Measurements from ENCODE around the gene NRTN. TPM values are rescaled to one million over a fixed set of nuclear protein-coding genes. Genes with fewer than 3 reads are reported as not detected.

Gene NRTN
- total RNA-seq, 2 experiments from 2014 or later: 0.38 to 0.42 TPM

DNA sequence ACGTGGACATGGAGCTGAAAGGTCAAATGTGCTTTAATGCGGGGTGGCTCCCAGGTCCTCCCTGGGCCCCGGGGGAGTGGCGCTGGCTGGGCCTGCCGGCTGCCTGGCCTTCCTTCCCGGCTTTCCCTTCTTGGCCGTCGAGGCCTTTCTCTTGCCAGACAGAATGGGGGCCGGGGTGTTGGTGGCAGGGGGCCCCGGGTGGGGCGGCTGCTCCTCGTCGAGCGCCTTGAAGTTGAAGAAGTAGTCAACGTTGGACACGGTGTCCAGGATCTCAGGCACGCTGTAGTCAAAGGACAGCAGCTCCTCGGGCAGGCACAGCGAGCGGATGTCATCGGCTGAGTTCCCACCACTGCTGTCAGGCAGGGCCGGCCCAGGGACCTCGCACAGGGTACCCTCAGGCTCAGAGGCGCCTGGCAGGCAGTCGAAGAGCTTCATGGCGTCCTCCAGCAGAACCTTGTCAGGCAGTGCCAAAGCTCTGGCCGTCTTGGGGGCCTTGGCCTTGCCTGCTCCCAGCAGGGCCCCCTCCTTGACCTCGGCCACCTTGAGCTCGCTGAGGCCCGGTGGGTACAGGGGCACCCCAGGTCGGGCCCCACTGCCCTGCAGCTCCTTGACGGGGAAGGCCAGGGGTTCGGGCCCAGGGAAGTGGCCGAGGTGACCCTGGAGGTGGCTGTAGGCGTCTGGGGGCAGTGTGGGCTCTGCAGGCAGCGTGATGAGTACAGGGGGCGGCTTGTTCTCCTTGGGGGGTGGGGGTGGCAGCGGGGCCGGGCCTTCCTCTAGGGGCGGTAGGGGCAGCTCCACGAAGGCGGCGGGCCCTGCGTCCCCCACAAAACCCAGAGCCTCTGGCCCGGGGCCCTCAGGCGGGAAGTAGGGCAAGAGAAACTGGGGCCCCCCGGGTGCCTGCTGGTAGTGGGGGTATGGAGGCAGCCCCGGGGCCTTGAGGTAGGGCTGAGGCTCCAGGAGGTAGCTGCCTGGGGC is 21.6 kb upstream of the NRTN start:
- H3K27me3 Mint-ChIP-seq (ENCODE audit: low read depth): no peaks in the 10 kb centered on the region
- intact Hi-C loops (cut with micrococcal nuclease): no loop called here

DNA sequence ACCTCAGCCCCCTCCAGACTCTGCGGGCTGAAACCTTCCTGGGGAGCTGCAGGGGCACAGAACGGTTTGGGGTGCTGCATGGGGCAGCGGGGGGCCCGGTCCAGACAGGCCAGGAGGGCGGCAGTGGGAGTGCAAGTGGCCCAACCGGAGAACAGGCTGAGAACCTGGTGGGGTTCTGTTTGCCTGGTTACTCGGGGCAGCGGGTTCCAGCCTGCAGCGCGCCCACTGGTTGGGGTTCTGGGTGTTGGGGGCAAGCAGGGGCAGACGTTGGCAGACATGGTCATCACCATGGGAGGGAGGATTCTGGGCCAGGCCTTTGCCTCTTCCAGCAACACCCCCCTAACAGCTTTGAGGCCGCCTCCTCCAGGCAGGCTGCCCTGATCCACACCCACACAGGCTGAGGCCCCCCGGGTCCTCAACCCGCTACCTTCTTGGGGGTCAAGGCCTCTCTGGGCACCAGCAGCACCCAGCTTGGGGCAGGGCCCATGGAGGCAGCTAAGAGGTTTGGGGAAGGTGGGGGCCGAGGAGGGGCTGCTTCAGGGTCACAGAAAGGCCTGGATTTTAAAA is 20.2 kb upstream of the NRTN start, which contains the start of gene PRR22:
TSS of gene PRR22 (minus strand) at position 166 of the 567 bp plus-strand sequence. CDS start at position 80, 86 bp downstream.
- intact Hi-C loops (cut with micrococcal nuclease): no loop called here
- DNase-seq: no peak
- peaks cover 20% of the 10 kb centered on the region for H3K36me3 Mint-ChIP-seq (ENCODE audit: low read depth)
- no peaks in the 10 kb centered on the region for H3K9me3 Mint-ChIP-seq
- no peaks in the 10 kb centered on the region for H3K27me3 Mint-ChIP-seq (ENCODE audit: low read depth)
- CTCF ChIA-PET: interaction anchor here (1.0 kb wide), 1 partner anchor 20 kb away, joined by 3 read pairs; the partner anchor contains the start of gene NRTN
- no peak within 1 kb of the TSS for H3K4me3 Mint-ChIP-seq
- H3K4me1 Mint-ChIP-seq (ENCODE audit: low read depth): peaks cover 3% of the 10 kb centered on the region
- no peak within 1 kb of the TSS for H3K27ac Mint-ChIP-seq

More for the DNA sequence above, 21.6 kb upstream of the NRTN start:
- H3K27ac Mint-ChIP-seq: no peak overlapping the region
- CTCF ChIA-PET: interaction anchor here (1.2 kb wide), 1 partner anchor 21 kb away, joined by 3 read pairs; no protein-coding TSS in a partner anchor
- H3K9me3 Mint-ChIP-seq: no peaks in the 10 kb centered on the region
- H3K4me1 Mint-ChIP-seq (ENCODE audit: low read depth): no peaks in the 10 kb centered on the region
- H3K4me3 Mint-ChIP-seq: no peak overlapping the region
- H3K36me3 Mint-ChIP-seq (ENCODE audit: low read depth): peaks cover 16% of the 10 kb centered on the region
- DNase-seq: no peak

DNA sequence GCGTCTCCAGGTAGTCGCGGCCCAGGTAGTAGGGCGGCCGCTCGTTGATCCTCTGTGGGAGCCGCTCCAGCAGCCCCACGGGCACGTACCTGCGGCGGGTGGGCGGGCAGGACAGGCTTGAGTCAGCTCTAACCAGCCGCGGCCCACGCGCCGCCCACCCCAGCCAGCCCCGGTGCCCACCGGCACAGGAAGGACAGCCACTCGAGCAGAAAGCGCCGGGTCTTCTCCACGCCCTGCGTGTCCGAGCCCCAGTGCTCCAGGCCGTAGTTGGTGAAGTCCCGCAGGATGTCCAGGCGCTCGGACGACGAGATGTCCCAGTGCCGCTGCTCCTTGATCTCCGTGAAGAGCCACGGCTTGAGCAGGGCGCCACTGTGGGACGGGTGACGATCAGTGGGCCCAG is 19.4 kb upstream of the NRTN start:
- Mint-ChIP-seq H3K9me3 (no peaks in the 10 kb centered on the region), H3K27me3 (ENCODE audit: low read depth) (no peaks in the 10 kb centered on the region), H3K27ac (no peak overlapping the region), H3K4me1 (ENCODE audit: low read depth) (peaks cover 10% of the 10 kb centered on the region), H3K4me3 (no peak overlapping the region), H3K36me3 (ENCODE audit: low read depth) (peaks cover 24% of the 10 kb centered on the region)
- intact Hi-C loops (cut with micrococcal nuclease): no loop called here
- no peak for DNase-seq
- CTCF ChIA-PET: interaction anchor here (0.5 to 1.0 kb wide), 2 partner anchors 19 to 810 kb away, joined by 3 read pairs; partner anchors contain the start of gene NRTN

DNA sequence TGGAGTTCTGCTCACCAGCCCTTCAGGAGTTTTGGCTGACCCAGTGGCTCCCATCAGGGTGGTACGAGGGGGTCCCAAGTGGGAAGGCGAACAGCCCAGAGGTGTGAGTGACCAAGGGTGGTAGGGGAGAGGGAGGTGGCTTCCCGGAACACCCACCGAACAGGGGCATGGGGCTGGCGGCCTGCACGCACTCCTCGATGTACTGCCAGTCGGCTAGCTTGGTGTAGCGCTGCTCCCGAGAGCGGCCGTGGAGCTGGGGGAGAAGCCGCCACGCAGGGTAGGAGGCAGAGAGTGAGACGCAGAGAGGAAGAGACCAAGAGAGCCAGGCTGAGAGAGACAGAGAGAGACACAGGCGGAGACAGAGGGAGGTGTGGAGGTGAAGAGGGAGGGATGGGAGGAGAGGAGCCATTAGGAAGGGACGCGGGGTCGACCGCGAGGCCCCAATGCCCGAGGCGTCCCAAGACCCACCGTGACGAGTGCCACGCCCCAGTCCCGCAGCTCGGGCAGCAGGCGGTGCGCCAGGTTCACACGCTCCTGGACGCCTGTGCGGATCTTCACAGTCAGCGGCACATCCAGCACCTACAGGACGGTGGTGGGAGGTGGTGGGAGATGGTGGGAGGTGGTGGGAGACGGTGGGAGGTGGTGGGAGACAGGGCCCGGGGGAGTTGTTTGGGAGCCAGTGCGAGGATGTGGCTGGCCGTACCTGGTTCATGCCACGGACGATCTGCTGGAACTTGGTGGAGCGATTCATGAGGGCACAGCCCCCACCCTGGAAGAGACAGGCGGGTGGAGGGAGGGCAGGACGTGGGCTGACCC is 18.1 kb upstream of the NRTN start:
- no peaks in the 10 kb centered on the region for H3K9me3 Mint-ChIP-seq
- intact Hi-C loops (cut with micrococcal nuclease): no loop called here
- H3K27ac Mint-ChIP-seq: no peak overlapping the region
- H3K27me3 Mint-ChIP-seq (ENCODE audit: low read depth): no peaks in the 10 kb centered on the region
- DNase-seq: no peak
- CTCF ChIA-PET: no interaction called here
- H3K4me3 Mint-ChIP-seq: no peak overlapping the region
- peaks cover 29% of the 10 kb centered on the region for H3K36me3 Mint-ChIP-seq (ENCODE audit: low read depth)
- H3K4me1 Mint-ChIP-seq (ENCODE audit: low read depth): peaks cover 13% of the 10 kb centered on the region

DNA sequence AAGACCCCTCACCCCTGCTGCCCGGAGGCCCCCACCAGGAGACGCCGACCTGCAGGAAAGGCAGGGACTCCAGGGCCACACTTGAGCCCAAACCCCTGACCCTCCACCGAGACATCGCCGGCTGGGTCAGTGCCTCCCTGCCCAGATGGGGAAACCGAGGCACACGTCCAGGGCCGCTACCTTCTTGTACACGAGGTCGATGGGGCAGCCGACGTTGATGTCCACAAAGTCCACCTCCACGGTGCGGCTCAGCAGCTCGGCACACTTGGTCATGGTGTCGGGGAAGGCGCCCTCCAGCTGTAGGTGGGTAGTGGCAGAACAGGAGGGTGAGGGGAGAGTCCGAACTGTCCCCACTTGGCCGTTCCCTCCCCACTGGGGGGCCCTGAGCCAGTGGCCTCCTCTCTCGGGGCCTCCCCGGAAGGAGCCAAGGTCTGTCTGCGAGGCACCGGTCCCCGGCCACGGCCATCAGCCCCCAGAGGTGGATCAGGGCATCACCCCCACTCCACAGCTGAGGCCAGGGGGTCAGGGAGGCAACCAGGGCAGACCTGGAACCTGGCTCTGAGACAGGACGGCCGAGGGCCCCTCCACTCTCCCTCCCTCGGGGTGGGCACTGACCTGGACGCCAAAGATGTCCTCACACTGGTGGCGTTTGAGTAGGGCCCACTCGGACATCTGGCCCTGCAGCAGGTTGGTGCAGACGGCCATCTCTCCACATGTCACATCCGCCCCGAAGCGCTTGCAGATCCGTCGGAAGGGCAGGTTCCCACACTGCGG is 17.3 kb upstream of the NRTN start:
- peaks cover 13% of the 10 kb centered on the region for H3K4me1 Mint-ChIP-seq (ENCODE audit: low read depth)
- DNase-seq: no peak
- H3K27me3 Mint-ChIP-seq (ENCODE audit: low read depth): no peaks in the 10 kb centered on the region
- no peak overlapping the region for H3K27ac Mint-ChIP-seq
- peaks cover 29% of the 10 kb centered on the region for H3K36me3 Mint-ChIP-seq (ENCODE audit: low read depth)
- no peaks in the 10 kb centered on the region for H3K9me3 Mint-ChIP-seq
- peak overlapping the region; percentile 9 for H3K4me3 Mint-ChIP-seq
- CTCF ChIA-PET: no interaction called here
- intact Hi-C loops (cut with micrococcal nuclease): no loop called here

DNA sequence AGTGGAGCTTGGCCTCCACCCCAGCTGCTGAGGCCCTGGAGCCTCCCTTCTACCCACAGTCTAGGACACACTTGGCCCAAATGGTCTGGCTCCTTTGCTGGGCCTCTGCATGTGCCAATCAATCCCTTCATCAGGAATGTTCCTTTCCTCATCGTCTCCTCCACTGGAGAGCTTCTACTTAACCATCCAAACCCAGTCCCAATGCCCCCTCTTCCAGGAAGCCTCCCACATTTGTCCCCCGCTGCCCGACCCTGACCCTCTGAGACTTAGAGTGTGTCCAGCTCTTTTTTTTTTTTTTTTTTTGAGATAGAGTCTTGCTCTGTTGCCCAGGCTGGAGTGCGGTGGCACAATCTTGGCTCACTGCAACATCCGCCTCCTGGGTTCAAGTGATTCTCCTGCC is 16.4 kb upstream of the NRTN start:
- intact Hi-C loops (cut with micrococcal nuclease): no loop called here
- Mint-ChIP-seq H3K4me3 (peak overlapping the region; percentile 39), H3K9me3 (no peaks in the 10 kb centered on the region), H3K36me3 (ENCODE audit: low read depth) (peaks cover 29% of the 10 kb centered on the region), H3K27ac (no peak overlapping the region), H3K4me1 (ENCODE audit: low read depth) (peaks cover 13% of the 10 kb centered on the region), H3K27me3 (ENCODE audit: low read depth) (no peaks in the 10 kb centered on the region)
- CTCF ChIA-PET: interaction anchor here (0.6 kb wide), 1 partner anchor 99 kb away, joined by 3 read pairs; the partner anchor contains the start of gene RPL36
- DNase-seq: no peak

DNA sequence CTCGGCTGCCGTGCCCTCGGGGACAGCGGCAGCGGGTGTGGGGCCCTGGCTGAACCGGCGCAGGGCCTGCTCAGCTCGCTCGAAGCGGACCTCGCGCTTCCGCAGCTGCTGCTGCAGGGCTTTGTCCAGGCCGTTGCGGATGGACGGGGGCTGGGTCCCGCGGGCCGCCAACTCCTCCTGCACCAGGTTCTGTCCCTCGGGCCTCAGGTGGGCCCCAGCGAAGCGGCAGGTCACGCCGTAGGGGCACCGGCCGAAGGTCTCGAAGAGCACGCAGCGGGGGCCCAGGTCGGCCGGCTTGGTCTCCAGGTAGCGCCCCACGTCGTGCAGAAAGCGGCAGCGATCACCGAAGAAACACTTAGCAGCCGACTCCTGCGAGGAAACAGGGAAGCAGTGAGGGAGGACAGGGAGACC is 15.5 kb upstream of the NRTN start:
- Mint-ChIP-seq H3K9me3 (no peaks in the 10 kb centered on the region), H3K27ac (no peak overlapping the region), H3K4me1 (ENCODE audit: low read depth) (peaks cover 13% of the 10 kb centered on the region), H3K27me3 (ENCODE audit: low read depth) (no peaks in the 10 kb centered on the region), H3K36me3 (ENCODE audit: low read depth) (peaks cover 29% of the 10 kb centered on the region), H3K4me3 (peak overlapping the region; percentile 100)
- intact Hi-C loops (cut with micrococcal nuclease): no loop called here
- CTCF ChIA-PET: no interaction called here
- DNase-seq: no peak

DNA sequence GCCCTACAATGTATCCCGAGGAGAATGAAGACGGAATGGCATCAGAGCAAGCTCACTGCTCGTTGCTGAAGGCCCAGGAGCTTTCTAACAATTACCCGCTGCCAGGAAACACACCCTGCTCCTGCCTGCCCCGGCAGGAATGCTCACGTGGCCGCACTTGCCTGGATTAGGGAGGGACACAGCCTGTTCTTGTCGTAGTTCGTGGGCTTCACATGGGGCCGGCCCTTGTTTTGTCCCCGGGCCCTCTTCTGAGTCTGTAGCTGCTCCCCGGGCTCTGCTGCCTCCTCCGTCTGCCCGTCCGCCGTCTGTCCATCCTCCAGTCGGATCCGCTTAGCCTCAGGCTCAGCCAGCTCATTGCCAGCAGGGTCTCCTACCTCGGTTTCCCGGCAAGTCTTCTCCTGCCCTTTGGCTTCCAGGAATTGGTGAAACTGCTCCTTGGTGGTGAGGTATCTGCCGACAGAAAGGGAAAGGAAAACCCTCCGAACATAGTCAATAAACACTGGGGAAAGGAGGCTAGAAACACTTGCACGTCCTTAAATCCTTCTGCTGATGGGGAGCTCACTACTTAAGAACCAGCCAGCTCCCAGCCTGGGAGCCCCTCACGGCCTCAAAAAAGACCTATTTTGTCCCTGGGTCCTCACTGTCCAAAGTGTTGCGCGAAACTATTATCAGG is 14.8 kb upstream of the NRTN start:
- Mint-ChIP-seq H3K36me3 (ENCODE audit: low read depth) (peaks cover 29% of the 10 kb centered on the region), H3K27ac (peak overlapping the region; percentile 100), H3K4me1 (ENCODE audit: low read depth) (peaks cover 13% of the 10 kb centered on the region), H3K4me3 (peak overlapping the region; percentile 100), H3K27me3 (ENCODE audit: low read depth) (no peaks in the 10 kb centered on the region), H3K9me3 (no peaks in the 10 kb centered on the region)
- CTCF ChIA-PET: interaction anchor here (0.7 to 2.1 kb wide), 2 partner anchors 14 to 16 kb away, joined by 5 to 16 read pairs; partner anchors contain the start of gene NRTN
- DNase-seq: no peak
- intact Hi-C loops (cut with micrococcal nuclease): loop anchor here (1.0 to 10.0 kb wide), 11 partner anchors 70 to 999 kb away; partner anchors contain the start of genes CATSPERD, CLPP, FEM1A and LONP1

DNA sequence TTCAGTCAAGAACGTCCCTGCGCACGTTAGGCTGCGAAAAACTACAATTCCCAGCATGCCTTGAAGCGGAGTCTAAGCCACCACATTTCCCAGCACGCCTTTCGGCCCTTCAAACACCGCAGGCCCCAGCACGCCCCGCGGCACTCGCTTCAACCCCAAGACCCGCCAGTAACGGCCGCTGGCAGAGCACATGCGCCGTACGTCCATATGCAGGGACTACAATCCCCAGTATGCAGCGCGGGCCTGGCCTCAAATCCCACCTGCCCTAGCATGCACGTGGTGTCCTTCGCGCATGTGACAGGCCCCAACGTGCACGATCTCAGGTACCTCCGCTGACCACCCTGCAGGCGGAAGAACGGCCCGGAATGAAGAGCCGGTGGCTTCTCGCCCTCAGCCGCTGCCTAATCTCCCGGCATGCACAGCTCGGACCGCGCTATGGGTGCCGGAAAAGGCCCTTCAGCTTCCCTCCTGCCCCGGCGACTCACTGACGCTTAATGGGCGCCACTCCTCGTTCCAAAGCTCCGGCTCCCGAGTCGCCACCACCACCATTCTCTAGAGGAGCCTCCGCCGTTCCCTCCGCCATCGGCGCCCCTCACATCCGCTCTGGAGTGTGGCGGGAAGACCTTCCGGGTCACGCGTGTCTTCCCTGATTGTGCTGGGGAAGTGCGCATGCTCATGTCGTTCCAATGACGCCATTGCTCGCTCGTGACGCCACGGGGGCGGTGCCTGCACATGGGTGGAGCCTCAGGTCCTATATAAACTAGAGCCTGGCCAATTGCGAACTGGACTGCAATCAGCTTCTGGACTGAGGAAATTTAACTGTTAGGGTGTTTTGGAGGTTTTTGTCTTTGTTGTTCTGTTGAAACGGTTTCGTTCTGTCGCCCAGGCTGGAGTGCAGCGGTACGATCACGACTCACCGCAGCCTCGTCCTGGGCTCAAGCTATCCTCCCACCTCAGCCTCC is 14.0 kb upstream of the NRTN start, which contains the start of gene DUS3L:
TSS of gene DUS3L (minus strand) at position 605 of the 962 bp plus-strand sequence. CDS start at position 583, 22 bp downstream.
- no peaks in the 10 kb centered on the region for H3K9me3 Mint-ChIP-seq
- H3K36me3 Mint-ChIP-seq (ENCODE audit: low read depth): peaks cover 28% of the 10 kb centered on the region
- intact Hi-C loops (cut with micrococcal nuclease): loop anchor here (1.0 to 10.0 kb wide), 12 partner anchors 37 to 1000 kb away; partner anchors contain the start of genes CATSPERD, CLPP, FEM1A and LONP1
- no peaks in the 10 kb centered on the region for H3K27me3 Mint-ChIP-seq (ENCODE audit: low read depth)
- H3K4me1 Mint-ChIP-seq (ENCODE audit: low read depth): peaks cover 13% of the 10 kb centered on the region
- DNase-seq: peak; percentile 98
- H3K27ac Mint-ChIP-seq: peak within 1 kb of the TSS; percentile 100
- CTCF ChIA-PET: interaction anchor here (0.7 to 2.1 kb wide), 2 partner anchors 13 to 16 kb away, joined by 5 to 16 read pairs; partner anchors contain the start of gene NRTN
- peak within 1 kb of the TSS; percentile 100 for H3K4me3 Mint-ChIP-seq

DNA sequence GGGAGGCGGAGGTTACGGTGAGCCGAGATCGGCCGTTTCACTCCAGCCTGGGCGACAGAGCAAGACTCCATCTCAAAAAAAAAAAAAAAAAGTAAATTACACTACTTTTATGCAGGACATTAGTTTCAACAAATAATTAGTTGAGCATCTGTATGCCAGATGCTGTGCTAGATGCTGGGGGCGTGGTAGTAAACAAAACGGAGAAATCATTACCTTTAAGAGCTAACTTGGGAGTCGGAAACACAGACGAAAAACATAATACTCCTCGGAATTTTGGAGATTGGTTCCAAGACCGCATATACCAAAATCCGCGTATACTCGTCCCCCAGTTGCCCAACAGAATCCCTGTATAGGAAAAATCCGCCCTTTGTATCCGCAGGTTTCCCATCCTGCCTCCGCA is 12.6 kb upstream of the NRTN start:
- Mint-ChIP-seq H3K36me3 (ENCODE audit: low read depth) (peaks cover 17% of the 10 kb centered on the region), H3K4me1 (ENCODE audit: low read depth) (peaks cover 13% of the 10 kb centered on the region), H3K27me3 (ENCODE audit: low read depth) (no peaks in the 10 kb centered on the region), H3K27ac (no peak overlapping the region), H3K9me3 (no peaks in the 10 kb centered on the region), H3K4me3 (peak overlapping the region; percentile 24)
- no peak for DNase-seq
- intact Hi-C loops (cut with micrococcal nuclease): loop anchor here (5.0 to 10.0 kb wide), 2 partner anchors 185 to 207 kb away; partner anchors contain the start of gene RANBP3
- CTCF ChIA-PET: interaction anchor here (2.1 kb wide), 1 partner anchor 12 kb away, joined by 16 read pairs; the partner anchor contains the start of gene NRTN

Data from activated naive CD4-positive, alpha-beta T cell treated with anti-CD3 and anti-CD28 coated beads for 36 hours (primary cell).